Breast epithelium (tissue), 4 donors: ENCODE measurements around the gene MPG. TPM values are rescaled to one million over a fixed set of nuclear protein-coding genes. Genes with fewer than 3 reads are reported as not detected.
A peak's percentile ranks its signal among the peaks of the same experiment; 100 is the strongest.

Source experiments
- DNase-seq, 2 donors: peaks; one replicate each; pipeline ENCODE4 v3.0.0-alpha.2; 2019; ENCODE audit warnings: low spot score in 2 of 2
- H3K27ac ChIP-seq, 2 donors: fragments of 200-600 bp; sonication (generic) in 1 of 2; one replicate each; pipeline ENCODE4 v1.5.1; 2016 to 2019; ENCODE audit warnings: mild to moderate bottlenecking in 1 of 2
- H3K27me3 ChIP-seq, 2 donors: fragments of 200-600 bp; sonication (generic) in 1 of 2; one replicate each; pipeline versions ENCODE4 v1.5.1 to v1.6.0; 2017 to 2019; ENCODE audit warnings: control low read depth in 1 of 2, mild to moderate bottlenecking in 1 of 2
- H3K36me3 ChIP-seq: fragments of 200-600 bp; one replicate; pipeline ENCODE4 v1.5.1; 2019
- H3K4me1 ChIP-seq, 2 donors: fragments of 200-600 bp; sonication (generic); one replicate each; pipeline ENCODE4 v1.5.1; 2016 to 2019; ENCODE audit warnings: control low read depth in 1 of 2
- H3K4me3 ChIP-seq, 3 donors: fragments of 200-600 bp; sonication (generic); 1 replicate in 2 of 3; 2 replicates in 1 of 3; pipeline ENCODE4 v1.5.1; 2016 to 2019; ENCODE audit warnings: mild to moderate bottlenecking in 3 of 3, moderate library complexity in 2 of 3
- H3K9me3 ChIP-seq, 2 donors: fragments of 200-600 bp; sonication (generic) in 1 of 2; one replicate each; pipeline ENCODE4 v1.5.1; 2016 to 2019; ENCODE audit warnings: control low read depth in 1 of 2
- CTCF ChIP-seq, 3 donors: fragments of 450-650 bp; IDR thresholded peaks; one replicate each; pipeline ENCODE4 v1.5.1; 2016 to 2017; ENCODE audit warnings: antibody characterized with exemption in 3 of 3, mild to moderate bottlenecking in 3 of 3, moderate library complexity in 3 of 3
- POLR2A ChIP-seq: fragments of 450-650 bp; IDR thresholded peaks from one replicate; pipeline ENCODE4 v1.6.1; 2016; ENCODE audit warnings: antibody characterized with exemption, mild to moderate bottlenecking, moderate library complexity
- POLR2AphosphoS5 ChIP-seq, 3 donors: sonication (generic); formaldehyde crosslinking; IDR thresholded peaks; one replicate each; pipeline ENCODE4 v1.6.1; 2017; ENCODE audit warnings: antibody characterized with exemption in 3 of 3
- intact Hi-C: fragments of 100-400 bp; cut with DNase I; formaldehyde crosslinking; loops from one replicate; pipeline ENCODE4 v1.15.1; 2023; ENCODE audit warnings: low total_unique reads
- total RNA-seq, 3 donors: library from RNA; depleted of rRNA; stranded (reverse); fragments of >200 nt; gene quantifications; one replicate each; pipeline ENCODE4 v1.1.0, GENCODE V29; 2016

Gene MPG
- total RNA-seq, 3 donors from 2014 or later = 86.9 to 112 (median 89.1) TPM

GRCh38 chr16:117379-118365 lies 39.6 kb downstream of the MPG start:
- H3K4me1 ChIP-seq = no peaks in the 10 kb centered on the region
- no peaks in the 10 kb centered on the region for H3K27me3 ChIP-seq
- DNase-seq = no peak
- H3K36me3 ChIP-seq = no peaks in the 10 kb centered on the region
- TF ChIP-seq CTCF (IDR thresholded peaks at IDR 0.05) (peak in 2 of 3 donors; percentile 41 to 61), POLR2AphosphoS5 (IDR thresholded peaks at IDR 0.05) (no peak)
- no peak overlapping the region for H3K27ac ChIP-seq
- no peaks in the 10 kb centered on the region for H3K9me3 ChIP-seq
- no peak overlapping the region for H3K4me3 ChIP-seq
- intact Hi-C loops = no loop called here

GRCh38 chr16:118857-119256 lies 40.8 kb downstream of the MPG start:
- Histone ChIP-seq H3K27me3 (no peaks in the 10 kb centered on the region), H3K36me3 (no peaks in the 10 kb centered on the region), H3K9me3 (no peaks in the 10 kb centered on the region), H3K4me3 (no peak overlapping the region), H3K4me1 (no peaks in the 10 kb centered on the region), H3K27ac (no peak overlapping the region)
- DNase-seq = no peak
- intact Hi-C loops = no loop called here
- TF ChIP-seq POLR2AphosphoS5 (IDR thresholded peaks at IDR 0.05) (no peak), CTCF (IDR thresholded peaks at IDR 0.05) (no peak), POLR2A (no peak)

GRCh38 chr16:119295-119694 lies 41.3 kb downstream of the MPG start:
- intact Hi-C loops = no loop called here
- H3K4me3 ChIP-seq = no peak overlapping the region
- no peak overlapping the region for H3K27ac ChIP-seq
- H3K9me3 ChIP-seq = no peaks in the 10 kb centered on the region
- TF ChIP-seq POLR2AphosphoS5 (IDR thresholded peaks at IDR 0.05) (no peak), CTCF (IDR thresholded peaks at IDR 0.05) (no peak), POLR2A (no peak)
- no peaks in the 10 kb centered on the region for H3K27me3 ChIP-seq
- H3K4me1 ChIP-seq = no peaks in the 10 kb centered on the region
- H3K36me3 ChIP-seq = no peaks in the 10 kb centered on the region
- no peak for DNase-seq

GRCh38 chr16:119835-120491 lies 41.9 kb downstream of the MPG start:
- no peak overlapping the region for H3K4me3 ChIP-seq
- no peaks in the 10 kb centered on the region for H3K27me3 ChIP-seq
- TF ChIP-seq POLR2AphosphoS5 (IDR thresholded peaks at IDR 0.05) (no peak), POLR2A (no peak), CTCF (IDR thresholded peaks at IDR 0.05) (no peak)
- no peaks in the 10 kb centered on the region for H3K36me3 ChIP-seq
- H3K27ac ChIP-seq = no peak overlapping the region
- H3K4me1 ChIP-seq = no peaks in the 10 kb centered on the region
- H3K9me3 ChIP-seq = no peaks in the 10 kb centered on the region
- intact Hi-C loops = no loop called here
- DNase-seq = no peak

GRCh38 chr16:120756-121155 lies 42.7 kb downstream of the MPG start:
- Histone ChIP-seq H3K4me3 (no peak overlapping the region), H3K36me3 (no peaks in the 10 kb centered on the region), H3K27ac (no peak overlapping the region), H3K4me1 (no peaks in the 10 kb centered on the region), H3K9me3 (no peaks in the 10 kb centered on the region), H3K27me3 (no peaks in the 10 kb centered on the region)
- no peak for DNase-seq
- TF ChIP-seq POLR2AphosphoS5 (IDR thresholded peaks at IDR 0.05) = no peak
- TF ChIP-seq POLR2A = no peak
- no peak for TF ChIP-seq CTCF (IDR thresholded peaks at IDR 0.05)
- intact Hi-C loops = no loop called here
